Right lobe of liver (tissue), 6 donors: Measurements from ENCODE around the gene BLVRB. TPM values are rescaled to one million over a fixed set of nuclear protein-coding genes. Genes with fewer than 3 reads are reported as not detected.

Experiments
- ATAC-seq, 4 donors: fragments of 200-7000 bp; cut with Tn5 transposase; one replicate each; pipeline ENCODE4 v1.9.1; 2020; ENCODE audit warnings: mild to moderate bottlenecking in 4 of 4, moderate library complexity in 4 of 4
- DNase-seq, 3 donors: peaks; one replicate each; pipeline ENCODE4 v3.0.0-alpha.2; 2020
- H3K27ac ChIP-seq, 3 donors: fragments of 200-600 bp; one replicate each; pipeline ENCODE4 v1.8.0; 2022
- H3K27me3 ChIP-seq, 2 donors: fragments of 200-600 bp; one replicate each; pipeline ENCODE4 v1.8.0; 2022
- H3K36me3 ChIP-seq, 4 donors: fragments of 200-600 bp; sonication (generic) in 1 of 4; one replicate each; pipeline versions ENCODE4 v1.5.1 to v1.8.0; 2017 to 2022; ENCODE audit warnings: control low read depth in 1 of 4
- H3K4me1 ChIP-seq, 4 donors: fragments of 200-600 bp; sonication (generic) in 1 of 4; one replicate each; pipeline versions ENCODE4 v1.5.1 to v1.8.0; 2017 to 2022; ENCODE audit warnings: control low read depth in 1 of 4
- H3K4me3 ChIP-seq, 3 donors: fragments of 200-600 bp; one replicate each; pipeline ENCODE4 v1.8.0; 2022
- H3K9me3 ChIP-seq, 4 donors: fragments of 200-600 bp; sonication (generic) in 1 of 4; one replicate each; pipeline versions ENCODE4 v1.5.1 to v1.8.0; 2017 to 2022; ENCODE audit warnings: control low read depth in 1 of 4
- POLR2A ChIP-seq: fragments of 450-650 bp; IDR thresholded peaks from one replicate; pipeline ENCODE4 v1.6.1; 2017; ENCODE audit warnings: antibody characterized with exemption, mild to moderate bottlenecking
- WGBS: methylation state at CpG from one replicate; pipeline ENCODE4 v1.1.6; 2018; ENCODE audit warnings: low coverage, low lambda C conversion rate; ENCODE audit not compliant: insufficient coverage; ENCODE audit errors: missing lambda C conversion rate; 5-methylcytosine and 5-hydroxymethylcytosine counted together
- intact Hi-C, 2 donors: fragments of 100-400 bp; cut with DNase I; formaldehyde crosslinking; loops; one replicate each; pipeline versions ENCODE4 v1.11.2 to v1.14.1; 2022
- small RNA-seq, 2 experiments: library from RNA; depleted of rRNA; stranded (forward); fragments of <200 nt; gene quantifications; one replicate each; pipeline ENCODE3, GENCODE V24; 2016
- total RNA-seq, 6 experiments: library from RNA; depleted of rRNA in 2 of 6; stranded (reverse); fragments of >200 nt in 2 of 6; fragmentation: NEBNext Ultra II Directional in 3 of 6; extraction: Animal tissue kit (Norgen Biotek cat#: 25700) in 3 of 6; gene quantifications; one replicate each; pipeline versions ENCODE4 v1.1.0 to v1.2.4, GENCODE V29; 2016 to 2023
- TF ChIP-seq, protein P1 (sequence below), 4 donors: fragments of 200-600 bp in 3 of 4; fragments of 450-650 bp in 1 of 4; IDR thresholded peaks; one replicate each; pipeline versions ENCODE4 v1.5.1 to v1.8.0; 2016 to 2022; ENCODE audit warnings: antibody characterized with exemption in 4 of 4, mild to moderate bottlenecking in 2 of 4
- donor health status: DM: no; HTN: yes; CAD: no.
- donor health status: DM: no; HTN: no; CAD: no.
- donor health status: DM: no; HTN: no; CAD: no.
- donor health status: DM: no; HTN: yes; CAD: no.
- donor health status: DM: no; HTN: yes; CAD: no.

Gene BLVRB
- total RNA-seq, 6 experiments from 2014 or later: 127 to 326 (median 146) TPM

DNA sequence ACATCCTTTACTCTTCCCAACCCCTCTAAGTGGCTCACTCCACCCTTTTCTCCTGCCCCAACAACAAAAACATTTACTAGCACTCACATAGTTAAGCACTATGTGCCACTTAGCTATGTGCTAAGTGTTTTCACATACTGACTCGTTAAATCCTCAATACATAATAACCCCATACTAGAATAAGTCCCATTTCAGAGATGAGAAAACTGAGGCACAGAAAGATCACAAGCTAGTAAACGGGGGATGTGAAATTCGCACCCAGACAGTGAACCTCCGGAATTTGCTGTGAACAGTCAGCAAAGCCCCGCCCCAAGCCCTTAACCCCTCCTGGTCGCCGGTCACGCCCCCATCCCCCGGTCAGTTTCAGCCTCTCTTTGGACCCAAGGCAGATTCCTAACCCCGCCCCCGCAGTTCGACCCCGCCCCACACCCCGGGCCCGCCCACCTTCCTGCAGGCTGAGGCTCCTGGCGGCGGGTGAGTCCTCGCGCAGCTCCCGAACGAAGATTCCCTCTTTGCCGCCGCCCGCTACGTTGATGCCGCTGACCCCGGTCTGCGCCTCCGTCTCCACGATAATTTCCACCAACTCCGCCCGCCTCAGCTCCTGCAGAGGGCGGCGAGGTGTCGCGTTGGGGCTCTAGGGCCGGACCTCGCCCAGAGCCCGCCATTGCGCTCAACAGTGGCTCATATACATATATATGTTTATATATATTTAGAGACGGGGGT is 62.1 kb downstream of the BLVRB start:
- Histone ChIP-seq H3K4me3 (peak overlapping the region; percentile 52 to 62 (median 62)), H3K9me3 (no peaks in the 10 kb centered on the region), H3K4me1 (no peaks in the 10 kb centered on the region), H3K36me3 (no peaks in the 10 kb centered on the region), H3K27me3 (no peaks in the 10 kb centered on the region), H3K27ac (peak overlapping the region; percentile 19 to 54 (median 49))
- TF ChIP-seq, protein P1, sequence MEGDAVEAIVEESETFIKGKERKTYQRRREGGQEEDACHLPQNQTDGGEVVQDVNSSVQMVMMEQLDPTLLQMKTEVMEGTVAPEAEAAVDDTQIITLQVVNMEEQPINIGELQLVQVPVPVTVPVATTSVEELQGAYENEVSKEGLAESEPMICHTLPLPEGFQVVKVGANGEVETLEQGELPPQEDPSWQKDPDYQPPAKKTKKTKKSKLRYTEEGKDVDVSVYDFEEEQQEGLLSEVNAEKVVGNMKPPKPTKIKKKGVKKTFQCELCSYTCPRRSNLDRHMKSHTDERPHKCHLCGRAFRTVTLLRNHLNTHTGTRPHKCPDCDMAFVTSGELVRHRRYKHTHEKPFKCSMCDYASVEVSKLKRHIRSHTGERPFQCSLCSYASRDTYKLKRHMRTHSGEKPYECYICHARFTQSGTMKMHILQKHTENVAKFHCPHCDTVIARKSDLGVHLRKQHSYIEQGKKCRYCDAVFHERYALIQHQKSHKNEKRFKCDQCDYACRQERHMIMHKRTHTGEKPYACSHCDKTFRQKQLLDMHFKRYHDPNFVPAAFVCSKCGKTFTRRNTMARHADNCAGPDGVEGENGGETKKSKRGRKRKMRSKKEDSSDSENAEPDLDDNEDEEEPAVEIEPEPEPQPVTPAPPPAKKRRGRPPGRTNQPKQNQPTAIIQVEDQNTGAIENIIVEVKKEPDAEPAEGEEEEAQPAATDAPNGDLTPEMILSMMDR (IDR thresholded peaks at IDR 0.05): peak in 1 of 4 donors; percentile 10
- TF ChIP-seq POLR2A: no peak
- DNase-seq (peak; percentile 93 to 96 (median 94)), ATAC-seq (peak; percentile 94 to 96 (median 94))
- 0% methylated on average over 14 of the region's 41 CpGs for WGBS
- intact Hi-C loops: no loop called here

DNA sequence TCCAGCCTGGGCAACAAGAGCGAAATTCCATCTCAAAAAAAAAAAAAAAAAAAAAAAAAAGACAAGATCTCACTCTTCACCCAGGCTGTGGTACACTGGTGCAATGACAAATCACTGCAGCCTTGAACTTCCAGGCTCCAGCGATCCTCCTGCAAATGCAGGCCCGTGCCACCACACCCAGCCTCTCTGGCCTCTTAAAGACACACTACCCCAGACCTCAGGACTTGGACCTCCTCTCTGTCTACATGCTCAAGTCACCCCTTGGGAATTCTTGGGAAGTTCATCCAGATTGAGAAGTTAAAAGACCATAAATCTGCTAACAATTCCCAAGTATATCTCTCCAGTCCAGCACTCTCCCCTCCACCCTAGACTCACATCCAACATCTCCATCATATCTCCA is 65.0 kb downstream of the BLVRB start:
- intact Hi-C loops: no loop called here
- no peak overlapping the region for H3K4me3 ChIP-seq
- ATAC-seq (no peak), DNase-seq (no peak)
- H3K9me3 ChIP-seq: no peaks in the 10 kb centered on the region
- WGBS: 64% methylated on average over 3 of the region's 3 CpGs
- no peaks in the 10 kb centered on the region for H3K27me3 ChIP-seq
- no peaks in the 10 kb centered on the region for H3K36me3 ChIP-seq
- TF ChIP-seq, protein P1 (IDR thresholded peaks at IDR 0.05): no peak
- H3K27ac ChIP-seq: no peak overlapping the region
- H3K4me1 ChIP-seq: no peaks in the 10 kb centered on the region

DNA sequence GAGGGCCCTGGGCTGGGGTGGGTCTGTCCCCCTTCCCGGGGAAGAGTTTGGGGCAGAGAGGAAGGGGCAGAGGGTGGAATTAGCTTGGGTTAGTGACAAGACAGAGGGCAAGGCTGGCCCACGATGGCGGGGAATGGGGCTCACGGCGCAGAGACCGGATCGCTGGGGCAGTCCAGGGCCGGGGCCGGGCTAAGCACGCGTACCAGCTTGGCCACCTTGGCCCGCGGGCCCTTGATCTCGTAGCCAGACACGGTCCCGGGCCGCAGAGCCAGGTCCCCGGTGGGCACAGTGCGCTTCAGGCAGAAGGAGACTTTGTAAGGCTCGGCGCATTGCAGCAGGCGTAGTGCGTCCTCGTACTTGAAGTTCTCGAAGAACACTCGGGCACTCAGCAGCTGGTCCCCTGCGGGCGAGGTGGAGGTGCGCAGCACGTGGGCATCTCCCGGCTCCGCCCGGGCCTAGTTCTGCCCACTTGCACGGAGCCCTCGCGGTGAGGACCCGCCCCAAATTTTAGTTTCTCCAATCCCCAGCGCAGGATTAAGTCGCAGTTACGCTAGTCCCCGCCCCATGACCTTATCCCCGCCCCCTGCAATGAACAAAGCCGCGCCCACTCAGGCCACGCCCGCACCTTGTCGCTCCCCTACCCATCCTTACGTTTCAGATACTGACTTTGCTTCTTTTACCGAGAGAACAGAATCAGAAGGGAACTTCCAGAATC is 67.0 kb downstream of the BLVRB start:
- DNase-seq (no peak), ATAC-seq (peak in 2 of 4 donors; percentile 9 to 18)
- H3K9me3 ChIP-seq: no peaks in the 10 kb centered on the region
- H3K4me1 ChIP-seq: no peaks in the 10 kb centered on the region
- no peaks in the 10 kb centered on the region for H3K36me3 ChIP-seq
- H3K27ac ChIP-seq: no peak overlapping the region
- no peaks in the 10 kb centered on the region for H3K27me3 ChIP-seq
- 58% methylated on average over 18 of the region's 49 CpGs for WGBS
- intact Hi-C loops: no loop called here
- H3K4me3 ChIP-seq: no peak overlapping the region
- TF ChIP-seq POLR2A: no peak
- TF ChIP-seq, protein P1 (IDR thresholded peaks at IDR 0.05): no peak

Small RNA genes within 50 kb of the gene (small RNA-seq; reads per million reads assigned to genes)
- 0 reads per million in 2 experiments for gene RF00017

Other genes starting within 250 kb of the BLVRB start
- gene TTC9B, start 247.4 kb downstream of the BLVRB start, total RNA-seq: not detected
- gene CCNP, start 239.1 kb downstream of the BLVRB start, total RNA-seq: 1 to 10 TPM; 1.5 to 8.7 (median 3.9) TPM
- gene AKT2, start 180.4 kb downstream of the BLVRB start, total RNA-seq: 100 to 1,000 TPM in 3 of 6 experiments, 10 to 100 TPM in 3; 83.2 to 132 (median 107) TPM
- 1 to 10 TPM; 4.8 to 8.1 (median 5.5) TPM for gene C19orf47, start 117.3 kb downstream of the BLVRB start, total RNA-seq
- 100 to 1,000 TPM in 4 of 6 experiments, 10 to 100 TPM in 2; 84.7 to 197 (median 113) TPM for gene PLD3, start 117.0 kb downstream of the BLVRB start, total RNA-seq
- under 1 TPM in 1 of 6 experiments, not detected in 5; 0.15 TPM for gene HIPK4, start 75.6 kb downstream of the BLVRB start, total RNA-seq
- under 1 TPM; 0.37 to 0.99 (median 0.60) TPM for gene PRX, start 52.4 kb downstream of the BLVRB start, total RNA-seq
- 10 to 100 TPM in 1 of 6 experiments, 1 to 10 TPM in 5; 3.7 to 11.7 (median 6.2) TPM for gene SERTAD1, start 39.8 kb downstream of the BLVRB start, total RNA-seq
- gene SERTAD3, start 21.4 kb downstream of the BLVRB start, total RNA-seq: 10 to 100 TPM in 1 of 6 experiments, 1 to 10 TPM in 5; 5.2 to 10.1 (median 7.4) TPM
- 1 to 10 TPM in 1 of 6 experiments, under 1 TPM in 5; 0.44 to 1.6 (median 0.65) TPM for gene SPTBN4, start 1.3 kb upstream of the BLVRB start, total RNA-seq
- gene SHKBP1, start 111.1 kb upstream of the BLVRB start, total RNA-seq: 10 to 100 TPM; 16.1 to 29.0 (median 22.4) TPM
- 10 to 100 TPM; 19.3 to 40.8 (median 34.4) TPM for gene LTBP4, start 135.6 kb upstream of the BLVRB start, total RNA-seq
- 10 to 100 TPM in 3 of 6 experiments, 1 to 10 TPM in 3; 6.1 to 19.6 (median 10.5) TPM for gene NUMBL, start 224.9 kb upstream of the BLVRB start, total RNA-seq